GM11168 (cell line): ENCODE data around the gene BMP7.

ENCODE experiments used
- in situ Hi-C: fragments of 300-500 bp; cut with MboI; formaldehyde crosslinking; loops from one replicate; pipeline ENCODE4 v1.12.0; 2022; ENCODE audit warnings: low sequenced_read_pairs; ENCODE audit not compliant: unreplicated experiment

The BMP7 gene

GRCh38 chr20:57236813-57237584 is 29.4 kb downstream of the BMP7 start:
- in situ Hi-C loops, result no loop called here

GRCh38 chr20:57234556-57235251 is 31.7 kb downstream of the BMP7 start:
- in situ Hi-C loops, result no loop called here

DNA sequence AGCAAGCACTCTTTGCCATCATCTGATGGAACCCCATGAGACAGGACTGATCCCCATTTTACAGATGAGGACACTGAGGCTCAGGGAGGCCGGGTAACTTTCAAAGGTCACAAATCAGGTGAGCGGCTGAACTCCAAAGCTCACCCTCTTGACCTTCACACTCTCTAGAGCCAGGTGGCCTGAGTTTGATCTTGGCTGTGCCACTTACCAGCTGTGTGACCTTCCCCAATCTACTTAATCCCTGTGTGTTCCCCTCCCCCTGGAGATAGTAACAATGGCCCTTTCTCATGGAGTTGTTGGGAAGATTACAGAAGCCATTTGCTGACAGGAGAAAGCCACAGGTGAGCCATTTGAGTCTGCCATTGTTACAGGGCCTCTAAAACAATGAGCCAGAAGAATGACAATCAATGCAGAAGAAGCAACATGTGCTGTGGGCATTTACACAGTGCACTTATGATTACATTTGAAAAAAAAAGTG is 34.5 kb downstream of the BMP7 start:
- in situ Hi-C loops, result no loop called here

- in situ Hi-C loops, result no loop called here
Measured at GRCh38 chr20:57231161-57231560, 35.3 kb downstream of the BMP7 start.

DNA sequence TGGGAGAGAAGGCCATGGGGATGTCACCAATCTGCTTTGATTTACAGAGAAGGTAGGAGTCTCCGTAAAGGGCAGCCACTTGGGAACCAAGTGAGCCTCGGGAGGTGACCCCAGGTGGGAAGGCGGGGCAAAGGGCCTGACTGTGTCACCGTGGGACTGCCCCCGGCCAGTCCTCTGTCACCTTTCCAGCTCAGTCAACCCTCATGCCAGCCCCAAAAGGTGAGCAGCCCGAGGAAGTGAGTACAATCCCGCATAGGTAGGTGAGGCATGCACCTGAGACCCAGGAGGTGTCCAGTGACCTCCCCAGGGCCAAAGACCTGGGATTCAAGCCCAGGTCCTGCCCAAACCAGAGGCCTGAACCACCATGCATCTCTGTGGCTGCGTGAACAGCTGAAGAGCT is 36.2 kb downstream of the BMP7 start:
- in situ Hi-C loops, result no loop called here

DNA sequence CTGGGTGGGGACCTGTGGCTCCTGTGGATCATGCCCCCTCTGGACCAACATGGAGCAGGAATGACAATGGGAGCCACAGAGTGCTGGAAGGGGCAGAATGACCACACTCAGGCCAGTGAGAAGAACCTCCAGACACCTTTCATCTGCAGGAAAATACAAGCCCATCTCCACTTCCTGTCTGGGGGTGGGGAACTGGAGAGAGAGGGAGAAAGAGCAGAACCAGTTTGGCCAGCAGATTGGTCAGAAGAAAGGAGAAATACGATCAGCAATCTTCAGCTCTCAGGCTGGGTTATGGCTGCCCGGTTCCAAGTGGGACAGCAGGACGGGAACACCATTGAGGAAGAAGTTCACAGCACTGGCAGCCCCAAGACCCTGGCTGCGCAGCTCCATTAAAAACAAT is 37.0 kb downstream of the BMP7 start:
- in situ Hi-C loops, result no loop called here

DNA sequence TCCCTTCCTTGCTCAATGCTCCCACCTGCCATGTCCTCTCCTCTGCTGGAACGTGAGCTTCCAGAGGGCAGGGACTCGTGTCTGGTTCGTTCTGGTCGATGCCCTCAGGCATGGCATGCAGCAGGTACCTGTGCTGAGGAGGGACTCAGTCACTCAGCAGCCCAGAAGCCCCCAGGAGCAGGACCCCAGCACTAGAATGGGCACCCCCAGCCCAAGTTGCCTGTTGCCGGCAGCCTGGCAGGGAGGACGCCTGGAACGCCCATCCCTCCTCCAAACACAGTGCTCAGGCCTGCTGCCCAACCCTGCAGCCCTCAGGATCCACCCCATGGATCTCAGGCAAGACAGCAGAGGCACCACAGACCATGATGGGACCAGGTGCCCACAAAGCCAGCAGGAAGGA is 40.6 kb downstream of the BMP7 start:
- in situ Hi-C loops, result no loop called here

DNA sequence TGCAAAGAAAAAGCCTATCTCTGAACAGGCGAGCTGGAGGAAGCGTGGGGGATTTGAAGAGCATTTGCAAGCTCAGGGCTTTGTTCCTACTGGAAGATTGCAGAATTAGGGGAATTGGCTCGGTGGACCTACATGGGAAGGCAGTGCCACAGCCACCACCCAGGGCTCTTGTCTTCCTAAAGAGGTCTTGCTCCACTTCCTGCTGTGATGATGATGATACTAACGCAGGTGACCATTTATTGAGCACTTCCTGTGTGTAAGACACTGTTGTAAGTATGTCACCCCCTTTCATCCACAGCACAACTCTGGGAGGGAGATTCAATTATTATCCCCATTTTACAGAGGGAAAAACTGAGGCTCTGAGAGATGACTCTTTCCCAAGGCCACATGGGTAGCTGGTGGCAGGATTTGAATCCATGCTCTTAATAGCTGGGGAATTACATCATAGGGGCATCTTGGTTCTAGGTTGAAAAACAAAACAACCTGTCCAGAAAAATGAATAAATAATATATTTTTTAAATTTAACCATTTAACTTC is 41.2 kb downstream of the BMP7 start:
- in situ Hi-C loops, result no loop called here

- in situ Hi-C loops, result no loop called here
Measured at GRCh38 chr20:57224641-57225138, 41.8 kb downstream of the BMP7 start.

DNA sequence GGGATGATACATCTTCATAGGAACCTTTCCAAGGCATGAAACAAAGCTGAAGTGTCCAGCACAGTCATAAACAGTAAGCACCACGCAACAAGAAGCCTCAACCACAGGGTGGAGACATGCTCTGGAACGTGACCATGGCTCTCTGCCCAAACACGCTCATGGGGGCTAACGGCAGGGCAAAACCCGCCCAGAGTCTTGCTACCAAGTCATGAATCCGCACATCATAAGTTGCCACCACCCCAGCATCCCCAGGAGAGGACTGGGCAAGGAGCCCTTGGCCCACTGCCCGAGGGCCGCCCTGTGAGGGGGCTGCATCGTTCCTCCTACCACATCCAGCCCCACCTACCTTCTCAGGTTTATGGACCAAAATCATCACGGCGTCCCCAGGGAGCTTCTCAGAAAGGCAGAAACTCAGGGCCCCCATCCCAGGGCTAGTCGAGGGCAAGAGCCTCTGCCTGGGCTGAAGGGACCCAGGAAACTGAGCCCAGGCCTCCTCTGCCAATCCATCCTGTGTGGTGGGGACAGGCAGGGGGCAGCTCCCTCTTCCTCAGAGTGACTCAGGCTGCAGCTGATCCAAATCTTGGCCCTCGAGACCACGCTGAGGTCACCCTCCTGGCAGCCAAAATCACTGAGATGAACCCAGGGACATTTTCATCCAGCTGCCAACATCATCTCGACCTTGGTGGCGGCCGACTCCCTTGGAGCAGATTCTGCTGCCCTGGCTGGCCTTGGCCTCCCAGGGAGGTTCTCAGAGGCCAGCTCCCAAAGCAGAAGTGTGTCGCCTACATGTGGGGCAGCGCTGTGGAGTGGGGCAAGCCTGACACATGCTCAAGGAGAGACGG is 42.6 kb downstream of the BMP7 start:
- in situ Hi-C loops, result no loop called here

DNA sequence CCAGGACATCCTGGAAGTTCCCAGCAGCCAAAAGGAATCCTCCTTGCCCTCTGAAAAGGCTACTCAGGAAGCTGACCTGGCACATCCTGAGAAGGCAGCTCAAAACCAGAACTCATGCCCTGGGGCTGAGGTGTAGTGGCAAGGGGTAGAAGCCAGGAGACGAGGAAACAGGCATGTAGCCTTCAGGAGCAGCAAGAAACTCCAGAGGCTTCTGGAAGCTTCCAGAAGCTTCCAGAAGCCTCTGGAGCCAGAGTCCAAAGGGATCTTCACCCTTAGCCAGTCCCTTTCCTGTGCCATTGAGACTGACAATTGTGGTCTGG is 43.9 kb downstream of the BMP7 start:
- in situ Hi-C loops, result no loop called here

DNA sequence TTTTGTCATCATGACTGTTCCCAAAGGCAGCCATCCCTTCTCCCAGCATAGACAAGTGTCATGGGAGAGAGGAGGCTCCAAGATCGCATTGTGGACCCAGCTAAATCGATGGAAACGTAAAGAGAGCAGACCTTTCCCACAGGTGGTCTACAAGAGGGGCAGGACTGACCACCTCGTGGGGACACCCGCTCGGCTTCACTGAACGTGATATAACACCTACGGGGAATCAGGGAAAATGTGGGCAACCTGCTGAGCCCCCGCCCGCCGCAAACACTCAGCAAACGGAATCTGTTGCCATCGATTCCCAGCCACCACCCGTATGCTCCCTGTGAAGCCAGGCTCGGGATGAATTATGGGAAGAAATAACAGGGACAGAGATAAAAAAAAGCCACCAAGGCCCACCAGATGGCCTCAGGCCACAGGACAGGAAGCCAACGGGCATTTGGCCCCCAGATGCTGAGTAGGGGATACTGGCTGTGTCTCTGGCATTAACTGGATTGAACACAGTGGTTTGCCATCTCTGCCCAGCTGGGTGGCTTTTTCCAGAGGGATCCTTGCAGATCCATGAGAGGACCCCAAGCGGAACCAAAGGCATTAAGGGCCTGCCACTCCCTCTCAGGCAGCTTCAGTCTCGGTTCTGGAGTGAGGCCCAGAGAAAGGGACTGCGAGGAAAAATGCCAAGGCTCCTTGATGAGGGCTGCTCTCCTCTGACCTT is 44.4 kb downstream of the BMP7 start:
- in situ Hi-C loops, result no loop called here

GRCh38 chr20:57220337-57221145 is 45.9 kb downstream of the BMP7 start:
- in situ Hi-C loops, result no loop called here

DNA sequence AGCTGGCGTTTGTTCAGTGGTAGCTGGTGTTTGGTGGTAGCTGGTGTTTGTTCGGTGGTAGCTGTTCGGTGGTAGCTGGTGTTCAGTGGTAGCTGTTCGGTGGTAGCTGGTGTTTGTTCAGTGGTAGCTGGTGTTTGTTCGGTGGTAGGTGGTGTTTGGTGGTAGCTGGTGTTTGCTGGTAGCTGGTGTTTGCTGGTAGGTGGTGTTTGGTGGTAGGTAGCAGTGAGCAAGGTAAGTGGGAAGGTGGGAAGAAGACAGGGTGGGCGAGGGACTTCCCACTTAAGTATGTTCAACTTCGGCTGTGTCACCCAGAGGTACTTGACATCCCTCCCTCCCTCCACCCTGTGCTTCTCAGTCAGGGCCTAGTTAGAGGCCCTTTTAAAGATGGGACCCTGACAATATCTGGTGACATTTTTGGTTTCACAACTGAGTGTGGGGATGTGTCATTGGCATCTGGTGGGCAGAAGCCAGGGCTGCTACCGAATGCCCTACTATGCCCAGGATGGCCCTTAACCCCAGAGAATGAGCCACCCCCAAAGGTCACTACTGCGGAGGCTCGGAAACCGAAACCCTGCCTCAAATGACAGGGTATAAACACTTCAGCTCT is 47.3 kb downstream of the BMP7 start:
- in situ Hi-C loops, result no loop called here

DNA sequence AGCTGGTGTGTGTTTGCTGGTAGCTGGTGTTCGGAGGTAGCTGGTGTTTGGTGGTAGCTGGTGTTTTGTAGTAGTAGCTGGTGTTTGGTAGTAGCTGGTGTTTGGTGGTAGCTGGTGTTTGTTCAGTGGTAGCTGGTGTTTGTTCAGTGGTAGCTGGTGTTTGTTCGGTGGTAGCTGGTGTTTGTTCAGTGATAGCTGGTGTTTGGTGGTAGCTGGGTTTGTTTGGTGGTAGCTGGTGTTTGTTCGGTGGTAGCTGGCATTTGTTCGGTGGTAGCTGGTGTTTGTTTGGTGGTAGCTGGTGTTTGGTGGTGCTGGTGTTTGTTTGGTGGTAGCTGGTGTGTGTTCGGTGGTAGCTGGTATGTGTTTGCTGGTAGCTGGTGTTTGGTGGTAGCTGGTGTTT is 48.0 kb downstream of the BMP7 start:
- in situ Hi-C loops, result no loop called here

GRCh38 chr20:57217802-57218201 is 48.6 kb downstream of the BMP7 start:
- in situ Hi-C loops, result no loop called here

- in situ Hi-C loops, result no loop called here
Measured at GRCh38 chr20:57216669-57217068, 49.8 kb downstream of the BMP7 start.

GRCh38 chr20:57215826-57216471 is 50.5 kb downstream of the BMP7 start:
- in situ Hi-C loops, result no loop called here
